ENCODE data around the gene MEGF10.

DNA sequence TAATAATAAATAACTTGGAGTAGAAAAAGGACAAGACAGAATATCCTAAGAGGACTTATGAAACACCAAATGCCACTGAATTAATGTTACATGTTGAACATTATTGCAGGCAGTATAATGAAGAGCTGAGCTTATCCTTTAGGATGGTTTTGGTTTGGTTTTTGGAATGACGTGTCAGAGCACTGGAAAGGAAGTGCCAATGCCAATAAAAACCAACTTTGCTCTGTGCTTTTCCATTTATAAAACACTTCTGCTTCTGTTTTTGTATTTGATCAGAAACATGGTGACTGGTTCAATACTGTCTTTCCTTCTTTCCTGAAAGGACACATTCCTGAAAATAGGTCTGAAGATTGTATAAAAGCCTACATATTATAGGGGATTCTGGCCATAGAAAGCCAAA is 4.2 kb downstream of the MEGF10 start:
- TF ChIP-seq EZH2 (IDR thresholded peaks at IDR 0.05; ENCODE audit: insufficient read depth, poor library complexity, severe bottlenecking) (no peak), EZH2phosphoT487 (IDR thresholded peaks at IDR 0.05; ENCODE audit: insufficient read depth, low read depth) (no peak)

Measured in GM23248 (cell line).